Trophoblast cell (in vitro differentiated cells and primary cell): ENCODE data around the gene PTGFRN.

Experiments
- DNase-seq, 2 donors: peaks; one replicate each; pipeline ENCODE4 v3.0.0-alpha.2; 2016
- H2AFZ ChIP-seq: 2 replicates; pipeline ENCODE4 v1.6.1; 2013; ENCODE audit warnings: low read length, moderate library complexity, mild to moderate bottlenecking; ENCODE audit not compliant: insufficient read depth, poor library complexity
- H2AK5ac ChIP-seq: 2 replicates; pipeline ENCODE4 v1.6.1; 2013; ENCODE audit warnings: mild to moderate bottlenecking, low read length
- H2BK120ac ChIP-seq: 2 replicates; pipeline ENCODE4 v1.6.1; 2013; ENCODE audit warnings: low read length, mild to moderate bottlenecking, moderate library complexity; ENCODE audit not compliant: insufficient read depth, poor library complexity
- H2BK12ac ChIP-seq: 2 replicates; pipeline ENCODE4 v1.6.1; 2013; ENCODE audit warnings: mild to moderate bottlenecking, low read length, moderate library complexity
- H2BK5ac ChIP-seq: 2 replicates; pipeline ENCODE4 v1.6.1; 2013; ENCODE audit warnings: low read length, low read depth, moderate library complexity, mild to moderate bottlenecking; ENCODE audit not compliant: poor library complexity
- H3K14ac ChIP-seq: 2 replicates; pipeline ENCODE4 v1.6.1; 2013; ENCODE audit warnings: mild to moderate bottlenecking, low read length
- H3K18ac ChIP-seq: 2 replicates; pipeline ENCODE4 v1.6.1; 2013; ENCODE audit warnings: mild to moderate bottlenecking, low read length
- H3K23ac ChIP-seq: 2 replicates; pipeline ENCODE4 v1.6.1; 2013; ENCODE audit warnings: low read length
- H3K27ac ChIP-seq: 2 replicates; pipeline ENCODE4 v1.5.1; 2013; ENCODE audit warnings: low read depth, mild to moderate bottlenecking, inconsistent platforms, low read length, moderate library complexity
- H3K27me3 ChIP-seq: 2 replicates; pipeline ENCODE4 v1.6.1; 2013; ENCODE audit warnings: inconsistent platforms, mild to moderate bottlenecking, low read length, moderate library complexity; ENCODE audit not compliant: insufficient read depth
- H3K36me3 ChIP-seq, 2 experiments: 1 replicate in 1 of 2; 2 replicates in 1 of 2; pipeline ENCODE4 v1.6.1; 2013; ENCODE audit warnings: low read length in 2 of 2, mild to moderate bottlenecking in 2 of 2, moderate library complexity in 1 of 2; ENCODE audit not compliant: insufficient read depth in 2 of 2, control insufficient read depth in 1 of 2
- H3K4ac ChIP-seq: 2 replicates; pipeline ENCODE4 v1.6.1; 2013; ENCODE audit warnings: low read depth, mild to moderate bottlenecking, low read length, moderate library complexity
- H3K4me1 ChIP-seq, 2 experiments: 1 replicate in 1 of 2; 2 replicates in 1 of 2; pipeline ENCODE4 v1.6.1; 2013; ENCODE audit warnings: low read length in 2 of 2, mild to moderate bottlenecking in 2 of 2, moderate library complexity in 1 of 2; ENCODE audit not compliant: insufficient read depth in 2 of 2, control insufficient read depth in 1 of 2
- H3K4me2 ChIP-seq: 2 replicates; pipeline ENCODE4 v1.6.1; 2013; ENCODE audit warnings: inconsistent platforms, mild to moderate bottlenecking, low read length, moderate library complexity
- H3K4me3 ChIP-seq: 2 replicates; pipeline ENCODE4 v1.5.1; 2013; ENCODE audit warnings: mild to moderate bottlenecking, low read depth, low read length, inconsistent platforms
- H3K79me1 ChIP-seq: one replicate; pipeline ENCODE4 v1.6.1; 2013; ENCODE audit warnings: low read length
- H3K79me2 ChIP-seq: 2 replicates; pipeline ENCODE4 v1.6.1; 2013; ENCODE audit warnings: low read length, mild to moderate bottlenecking; ENCODE audit not compliant: control insufficient read depth, insufficient read depth, poor library complexity
- H3K9ac ChIP-seq: 2 replicates; pipeline ENCODE4 v1.6.1; 2013; ENCODE audit warnings: mild to moderate bottlenecking, low read length
- H3K9me3 ChIP-seq: 2 replicates; pipeline ENCODE4 v1.6.1; 2013; ENCODE audit warnings: low read depth, mild to moderate bottlenecking, control low read depth, inconsistent platforms, low read length; ENCODE audit not compliant: insufficient read depth
- H4K12ac ChIP-seq: 2 replicates; pipeline ENCODE4 v1.6.1; 2013; ENCODE audit warnings: low read depth, mild to moderate bottlenecking, low read length, moderate library complexity
- H4K8ac ChIP-seq: 2 replicates; pipeline ENCODE4 v1.6.1; 2013; ENCODE audit warnings: low read depth, mild to moderate bottlenecking, low read length, moderate library complexity
- H4K91ac ChIP-seq: one replicate; pipeline ENCODE4 v1.6.1; 2013; ENCODE audit warnings: low read depth, mild to moderate bottlenecking, low read length, moderate library complexity
- WGBS: extraction: QIAGEN DNeasy Blood & Tissue Kit; methylation state at CpG from one replicate; pipeline ENCODE4 v1.1.7; 2013; ENCODE audit warnings: missing lambda C conversion rate; ENCODE audit not compliant: insufficient read length, insufficient coverage; ENCODE audit errors: extremely low coverage; 5-methylcytosine and 5-hydroxymethylcytosine counted together

PTGFRN gene

DNA sequence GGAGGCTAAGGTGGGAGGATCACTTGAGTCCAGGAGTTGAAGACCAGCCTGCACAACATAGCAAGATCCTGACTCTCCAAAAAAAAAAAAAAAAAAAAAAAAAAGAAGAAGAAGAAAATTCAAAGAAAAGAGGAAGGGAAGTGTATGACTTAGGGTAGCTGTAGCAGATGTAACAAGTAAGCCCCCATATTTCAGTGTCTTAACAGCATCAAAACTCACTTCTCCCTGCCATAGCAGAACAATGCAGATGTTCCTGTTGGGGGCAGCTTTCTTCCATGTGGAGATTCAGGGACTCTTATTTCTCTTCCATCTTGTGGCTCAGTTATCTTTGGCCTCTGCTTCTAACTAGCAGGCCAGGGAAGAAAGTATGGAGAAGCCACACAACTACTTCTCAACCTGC is 10.2 kb upstream of the PTGFRN start:
- H2BK120ac ChIP-seq: no peak overlapping the region
- no peak overlapping the region for H4K12ac ChIP-seq
- no peak overlapping the region for H4K8ac ChIP-seq
- H2BK5ac ChIP-seq: no peak overlapping the region
- peaks cover 6 to 8% of the 10 kb centered on the region in 2 experiments for H3K4me1 ChIP-seq
- no peak overlapping the region for H3K27ac ChIP-seq
- no peaks in the 10 kb centered on the region for H3K27me3 ChIP-seq
- H3K79me1 ChIP-seq: no peaks in the 10 kb centered on the region
- H2AK5ac ChIP-seq: no peak overlapping the region
- H3K18ac ChIP-seq: no peak overlapping the region
- peaks cover 2% of the 10 kb centered on the region for H3K9me3 ChIP-seq
- H3K36me3 ChIP-seq: no peaks in the 10 kb centered on the region
- no peak overlapping the region for H3K9ac ChIP-seq
- no peak overlapping the region for H3K4me3 ChIP-seq
- no peak overlapping the region for H4K91ac ChIP-seq
- H3K4ac ChIP-seq: no peak overlapping the region
- H3K23ac ChIP-seq: no peak overlapping the region
- H2BK12ac ChIP-seq: no peak overlapping the region
- H3K79me2 ChIP-seq: no peaks in the 10 kb centered on the region
- DNase-seq: no peak
- H3K14ac ChIP-seq: no peak overlapping the region
- no peak overlapping the region for H3K4me2 ChIP-seq
- no peak overlapping the region for H2AFZ ChIP-seq

DNA sequence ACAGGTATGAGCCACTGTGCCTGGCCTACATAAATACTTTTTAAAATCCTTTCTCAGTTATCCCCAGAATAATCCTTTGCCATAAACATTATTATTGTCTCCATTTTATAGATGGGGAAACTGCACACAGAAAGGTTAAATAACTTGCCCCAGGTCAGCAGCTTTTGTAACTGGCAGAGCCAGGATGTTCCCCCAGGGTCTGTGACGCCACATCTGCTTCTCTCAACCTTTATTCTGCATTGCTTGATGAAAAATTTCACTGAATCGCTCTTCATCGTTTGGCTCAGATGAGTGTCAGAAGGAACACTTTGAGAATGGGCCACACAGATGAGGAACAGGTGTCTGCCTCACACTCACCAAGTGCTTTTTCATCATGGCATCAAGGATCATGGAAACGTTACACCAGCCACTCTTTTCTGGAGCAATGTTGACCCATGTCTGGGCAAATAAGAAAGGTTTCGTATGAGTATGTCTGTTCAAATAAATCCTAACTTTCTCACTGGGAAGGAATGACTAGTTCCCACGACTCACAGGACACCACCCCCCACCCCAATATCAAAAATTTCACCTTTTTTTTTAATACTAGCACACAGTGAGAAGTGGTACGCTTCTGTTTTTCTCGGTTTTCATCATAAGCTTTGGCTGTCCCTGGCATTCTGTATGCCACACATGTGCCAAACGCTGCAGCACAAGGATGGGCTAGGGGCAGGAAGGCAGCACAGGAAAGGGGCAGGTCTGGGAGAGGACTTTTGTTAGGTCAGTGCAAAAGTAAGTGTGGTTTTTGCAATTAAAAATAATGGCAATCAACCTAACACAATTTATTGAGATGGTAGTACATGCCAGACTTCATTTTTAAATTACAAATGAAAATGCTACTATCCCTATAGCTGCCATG is 9.0 kb upstream of the PTGFRN start:
- no peaks in the 10 kb centered on the region for H3K79me2 ChIP-seq
- H3K18ac ChIP-seq: no peak overlapping the region
- no peak overlapping the region for H3K4ac ChIP-seq
- no peak overlapping the region for H4K12ac ChIP-seq
- peaks cover 8 to 9% of the 10 kb centered on the region in 2 experiments for H3K4me1 ChIP-seq
- no peak overlapping the region for H2AFZ ChIP-seq
- no peak overlapping the region for H2BK12ac ChIP-seq
- no peak overlapping the region for H3K9ac ChIP-seq
- no peak overlapping the region for H3K4me3 ChIP-seq
- H3K4me2 ChIP-seq: no peak overlapping the region
- no peaks in the 10 kb centered on the region for H3K36me3 ChIP-seq
- no peak overlapping the region for H2BK5ac ChIP-seq
- no peak overlapping the region for H3K23ac ChIP-seq
- peak; percentile 76 for DNase-seq
- H3K27me3 ChIP-seq: no peaks in the 10 kb centered on the region
- H2AK5ac ChIP-seq: no peak overlapping the region
- H4K91ac ChIP-seq: no peak overlapping the region
- no peak overlapping the region for H3K27ac ChIP-seq
- no CpG with 5 or more reads among the region's 9 CpGs for WGBS
- H3K9me3 ChIP-seq: peaks cover 2% of the 10 kb centered on the region
- no peak overlapping the region for H4K8ac ChIP-seq
- H3K79me1 ChIP-seq: peaks cover 3% of the 10 kb centered on the region
- no peak overlapping the region for H2BK120ac ChIP-seq
- H3K14ac ChIP-seq: no peak overlapping the region

DNA sequence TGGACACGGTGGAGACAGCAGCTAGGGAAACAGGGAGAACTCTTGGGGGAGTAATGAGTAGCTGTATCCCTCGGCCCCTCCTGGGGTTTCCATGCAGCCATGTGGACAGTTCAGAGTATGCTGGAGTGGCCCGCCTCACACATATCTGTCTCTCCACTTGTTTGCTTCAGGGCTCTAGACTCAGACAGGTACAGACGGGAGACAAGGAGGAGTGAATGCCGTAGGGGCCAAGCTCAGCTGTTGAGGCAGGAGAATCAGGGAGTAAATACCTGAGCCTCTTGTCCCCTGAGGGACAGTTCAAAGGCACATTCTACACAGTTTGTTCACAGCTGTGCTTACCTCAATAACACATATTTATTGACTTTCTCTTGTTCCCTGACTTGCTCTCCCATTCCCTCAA is 7.7 kb upstream of the PTGFRN start:
- Histone ChIP-seq H2AFZ (no peak overlapping the region), H4K12ac (no peak overlapping the region), H3K9ac (no peak overlapping the region), H3K14ac (no peak overlapping the region), H2BK12ac (peak overlapping the region; percentile 0), H3K9me3 (peaks cover 2% of the 10 kb centered on the region), H3K4me1 (peaks cover 9 to 13% of the 10 kb centered on the region in 2 experiments), H3K4ac (no peak overlapping the region), H3K79me2 (no peaks in the 10 kb centered on the region), H3K27me3 (no peaks in the 10 kb centered on the region), H2AK5ac (no peak overlapping the region), H4K91ac (no peak overlapping the region), H2BK5ac (no peak overlapping the region), H3K4me2 (no peak overlapping the region), H3K79me1 (peaks cover 3% of the 10 kb centered on the region), H3K27ac (no peak overlapping the region), H3K23ac (no peak overlapping the region), H3K18ac (no peak overlapping the region), H3K4me3 (no peak overlapping the region), H4K8ac (no peak overlapping the region), H2BK120ac (no peak overlapping the region), H3K36me3 (no peaks in the 10 kb centered on the region)
- DNase-seq: peak; percentile 91 to 92
- WGBS: no CpG with 5 or more reads among the region's 5 CpGs

DNA sequence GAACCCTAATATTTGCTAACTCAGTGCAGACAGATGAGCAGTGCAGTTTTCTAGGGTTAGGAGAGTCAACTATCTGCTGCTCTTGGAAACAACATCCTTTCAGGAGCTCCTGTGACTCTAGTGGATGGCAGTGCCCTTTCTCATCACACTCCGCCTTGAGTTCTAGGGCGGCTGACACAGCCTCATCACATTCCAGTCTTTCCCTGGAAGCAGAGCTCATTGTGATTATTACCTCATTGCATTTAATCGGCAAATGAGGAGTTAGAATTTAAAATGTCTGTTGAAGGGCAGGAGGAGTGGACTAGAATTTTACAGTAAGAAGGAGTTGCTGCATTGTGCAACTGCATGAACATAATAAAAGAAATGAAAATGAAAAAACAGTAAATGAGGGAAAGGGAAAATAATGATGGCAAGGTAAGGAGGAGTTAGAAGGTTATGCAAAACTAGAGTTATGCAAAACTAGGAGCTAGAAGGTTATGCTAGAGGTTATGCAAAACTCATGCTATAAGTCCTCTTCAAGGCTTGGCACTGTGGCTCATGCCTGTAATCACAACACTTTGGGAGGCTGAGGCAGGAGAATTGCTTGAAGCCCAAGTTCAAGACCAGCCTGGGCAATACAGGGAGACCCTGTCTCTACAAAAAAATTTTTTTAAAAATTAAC is 6.9 kb upstream of the PTGFRN start:
- peak in 1 of 2 donors; percentile 9 for DNase-seq
- H2AFZ ChIP-seq: no peak overlapping the region
- H3K14ac ChIP-seq: no peak overlapping the region
- H3K27ac ChIP-seq: no peak overlapping the region
- H3K79me2 ChIP-seq: no peaks in the 10 kb centered on the region
- no peak overlapping the region for H4K12ac ChIP-seq
- H3K9ac ChIP-seq: no peak overlapping the region
- no peak overlapping the region for H3K4ac ChIP-seq
- H3K36me3 ChIP-seq: no peaks in the 10 kb centered on the region
- peaks cover 9 to 13% of the 10 kb centered on the region in 2 experiments for H3K4me1 ChIP-seq
- H4K91ac ChIP-seq: no peak overlapping the region
- peaks cover 3% of the 10 kb centered on the region for H3K79me1 ChIP-seq
- H2BK12ac ChIP-seq: peak overlapping the region; percentile 23
- no peak overlapping the region for H4K8ac ChIP-seq
- no peaks in the 10 kb centered on the region for H3K27me3 ChIP-seq
- no CpG with 5 or more reads among the region's 3 CpGs for WGBS
- no peak overlapping the region for H3K4me3 ChIP-seq
- H3K18ac ChIP-seq: peak overlapping the region; percentile 63
- H2AK5ac ChIP-seq: no peak overlapping the region
- H3K4me2 ChIP-seq: no peak overlapping the region
- H3K9me3 ChIP-seq: peaks cover 2% of the 10 kb centered on the region
- no peak overlapping the region for H2BK120ac ChIP-seq
- H2BK5ac ChIP-seq: no peak overlapping the region
- no peak overlapping the region for H3K23ac ChIP-seq
